A549 (cell line): ENCODE data around the gene ERBB2. TPM values are rescaled to one million over a fixed set of nuclear protein-coding genes. Genes with fewer than 3 reads are reported as not detected.
A peak's percentile ranks its signal among the peaks of the same experiment; 100 is the strongest.

Experiments
- ATAC-seq, 2 experiments: fragments of 200-7000 bp in 1 of 2; fragments of >200 bp in 1 of 2; cut with Nextera tagmentation in 1 of 2; cut with Tn5 transposase in 1 of 2; 3 replicates each; pipeline versions ENCODE4 v1.8.0 to v1.9.1; 2018 to 2020; ENCODE audit warnings: mild to moderate bottlenecking in 1 of 2, moderate library complexity in 1 of 2
- CTCF ChIA-PET: fragments of 300-600 bp; sonication (Branson Sonifier 250); formaldehyde crosslinking; extraction: SDS; loops from one replicate; lab custom pipeline; 2021; ENCODE audit warnings: antibody characterized with exemption, inconsistent platforms; lab: Yijun Ruan, JAX
- POLR2A ChIA-PET: fragments of 350-600 bp; formaldehyde crosslinking; extraction: SDS; loops from one replicate; lab custom pipeline; 2021; ENCODE audit warnings: antibody characterized with exemption, inconsistent platforms; lab: Yijun Ruan, JAX
- DNase-seq, 2 experiments: peaks; one replicate each; pipeline versions ENCODE4 v3.0.0 to v3.0.0-alpha.2; 2011 to 2016; ENCODE audit warnings: low read depth in 1 of 2, low spot score in 1 of 2
- FAIRE-seq: peaks from 2 replicates; lab custom pipeline; 2011; peaks lifted over from hg19 to GRCh38; lab: Jason Lieb, UNC
- H3K27ac ChIP-seq, 2 experiments: fragments of >200 bp; sonication (Bioruptor Twin); formaldehyde crosslinking; 3 replicates each; pipeline ENCODE4 v1.5.1; 2016 to 2017
- H3K4me1 ChIP-seq: fragments of >200 bp; sonication (Bioruptor Twin); formaldehyde crosslinking; 3 replicates; pipeline ENCODE4 v1.6.1; 2016
- H3K4me2 ChIP-seq: fragments of >200 bp; sonication (Bioruptor Twin); formaldehyde crosslinking; 3 replicates; pipeline ENCODE4 v1.6.1; 2016
- H3K4me3 ChIP-seq: fragments of >200 bp; sonication (Bioruptor Twin); formaldehyde crosslinking; 3 replicates; pipeline ENCODE4 v1.5.1; 2016
- H3K9me3 ChIP-seq: fragments of >200 bp; sonication (Bioruptor Twin); formaldehyde crosslinking; 3 replicates; pipeline ENCODE4 v1.6.1; 2016
- E2F6 ChIP-seq: IDR thresholded peaks from 2 replicates; pipeline ENCODE4 v1.6.1; 2012; ENCODE audit warnings: low read depth, borderline replicate concordance
- EHF ChIP-seq: fragments of 250-450 bp; sonication (Bioruptor Pico); IDR thresholded peaks from 2 replicates; pipeline ENCODE4 v1.5.0; 2020; ENCODE audit warnings: mild to moderate bottlenecking
- FOSB ChIP-seq: fragments of 250-450 bp; sonication (Bioruptor Pico); IDR thresholded peaks from 2 replicates; pipeline ENCODE4 v1.5.0; 2020; ENCODE audit warnings: mild to moderate bottlenecking, moderate library complexity
- FOXS1 ChIP-seq: fragments of 250-450 bp; sonication (Bioruptor Pico); IDR thresholded peaks from 2 replicates; pipeline ENCODE4 v1.5.0; 2020; ENCODE audit warnings: mild to moderate bottlenecking, moderate library complexity
- HOXA7 ChIP-seq: fragments of 250-450 bp; sonication (Bioruptor Pico); IDR thresholded peaks from 2 replicates; pipeline ENCODE4 v1.5.0; 2020; ENCODE audit warnings: mild to moderate bottlenecking, moderate library complexity
- KDM5A ChIP-seq: fragments of 200-600 bp; sonication (generic); IDR thresholded peaks from 2 replicates; pipeline ENCODE4 v1.6.1; 2016; ENCODE audit warnings: antibody characterized with exemption, mild to moderate bottlenecking
- MAFK ChIP-seq: fragments of 450-650 bp; IDR thresholded peaks from 2 replicates; pipeline ENCODE4 v1.6.1; 2014; ENCODE audit not compliant: partially characterized antibody
- MAZ ChIP-seq: fragments of 150-350 bp; IDR thresholded peaks from 2 replicates; pipeline ENCODE4 v1.6.1; 2014; ENCODE audit warnings: antibody characterized with exemption, low read depth, low read length, borderline replicate concordance
- POLR2AphosphoS2 ChIP-seq: conservative IDR thresholded peaks from 2 replicates; pipeline ENCODE4 v1.6.1; 2012; ENCODE audit warnings: low read length, improper control_type of control experiment, inconsistent platforms
- ZNF302 ChIP-seq: fragments of 250-450 bp; sonication (Bioruptor Pico); IDR thresholded peaks from 2 replicates; pipeline ENCODE4 v1.9.0; 2021; ENCODE audit warnings: inconsistent platforms, mild to moderate bottlenecking, moderate library complexity
- WGBS: methylation state at CpG from one replicate; pipeline ENCODE4 v1.1.6; 2017; ENCODE audit errors: missing lambda C conversion rate; 5-methylcytosine and 5-hydroxymethylcytosine counted together
- polyA plus RNA-seq, 4 experiments: library from polyadenylated mRNA; depleted of rRNA in 3 of 4; stranded (reverse); fragments of >200 nt; fragmentation: RNase III in 1 of 4; extraction: RNeasy Plus Mini Kit Qiagen cat#74134 plus additional on column Dnase treatment in 1 of 4; gene quantifications; 2 replicates in 3 of 4; 3 replicates in 1 of 4; pipeline ENCODE4 v1.2.3, GENCODE V29; 2011 to 2017
- TF ChIP-seq, protein P1 (sequence below): fragments of 450-650 bp; IDR thresholded peaks from 2 replicates; pipeline ENCODE4 v1.6.1; 2014; ENCODE audit warnings: antibody characterized with exemption

Gene ERBB2
- polyA plus RNA-seq, 2 of the 4 experiments (the other 2 are of a cell fraction): 22.4 to 32.0 TPM

GRCh38 chr17:39756380-39757079 lies 56.7 kb downstream of the ERBB2 start (continued):
- TF ChIP-seq E2F6: no peak
- TF ChIP-seq POLR2AphosphoS2: no peak
- TF ChIP-seq MAZ: no peak
- TF ChIP-seq HOXA7 (CRISPR knock-in tag): no peak
- TF ChIP-seq, all 56 proteins: peak for 0

DNA sequence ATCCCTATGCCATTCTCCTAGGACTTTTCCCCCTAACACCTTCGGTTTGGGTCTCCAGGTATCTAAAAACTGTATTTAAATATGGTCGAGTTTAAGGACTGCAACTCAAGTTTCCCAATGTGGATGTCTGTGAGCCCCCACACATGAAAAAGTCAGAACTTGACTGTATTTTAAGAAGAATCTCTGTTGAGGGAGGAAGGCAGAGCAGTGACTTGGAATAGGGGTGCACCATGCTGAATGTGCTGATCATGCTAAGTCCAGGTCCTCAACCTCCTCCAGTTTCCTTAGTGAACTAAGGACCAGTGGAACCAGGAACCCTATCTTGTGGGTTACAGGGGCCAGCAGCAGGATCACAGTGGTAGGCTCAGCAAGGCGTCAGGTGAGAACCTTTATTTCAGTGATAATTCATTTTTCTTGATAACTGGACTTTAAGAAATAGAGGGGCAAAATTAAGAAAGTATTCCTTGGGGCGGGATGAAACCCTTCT lies 57.4 kb downstream of the ERBB2 start:
- ATAC-seq: no peak
- TF ChIP-seq MAFK (peak; percentile 25), FOXS1 (CRISPR knock-in tag) (no peak)
- TF ChIP-seq, all 56 proteins: peak for 1
- ChIA-PET CTCF (interaction anchor here (4.6 to 15.6 kb wide), 3 partner anchors 27 to 210 kb away, joined by 22 to 171 read pairs (median 23); partner anchors contain the start of gene MIEN1), POLR2A (no interaction called here)
- H3K9me3 ChIP-seq: no peaks in the 10 kb centered on the region
- FAIRE-seq (no peak), DNase-seq (no peak)
- WGBS: 62% methylated on average over 4 of the region's 4 CpGs
- H3K4me2 ChIP-seq: no peak overlapping the region
- no peak overlapping the region for H3K4me3 ChIP-seq
- H3K4me1 ChIP-seq: peaks cover 5% of the 10 kb centered on the region; the same call in 2 of the 3 replicates
- no peak overlapping the region for H3K27ac ChIP-seq

- H3K9me3 ChIP-seq: no peaks in the 10 kb centered on the region
- DNase-seq (no peak), FAIRE-seq (no peak), ATAC-seq (no peak)
- 57% methylated on average over 12 of the region's 12 CpGs for WGBS
- no peak overlapping the region for H3K4me3 ChIP-seq
- H3K4me2 ChIP-seq: no peak overlapping the region
- POLR2A ChIA-PET: no interaction called here
- CTCF ChIA-PET: interaction anchor here (1.2 to 4.9 kb wide), 7 partner anchors 9 to 136 kb away, joined by 3 to 22 read pairs (median 7); partner anchors contain the start of gene MIEN1
- no peak for TF ChIP-seq KDM5A
- no peak for TF ChIP-seq FOSB (CRISPR knock-in tag)
- TF ChIP-seq, protein P1, sequence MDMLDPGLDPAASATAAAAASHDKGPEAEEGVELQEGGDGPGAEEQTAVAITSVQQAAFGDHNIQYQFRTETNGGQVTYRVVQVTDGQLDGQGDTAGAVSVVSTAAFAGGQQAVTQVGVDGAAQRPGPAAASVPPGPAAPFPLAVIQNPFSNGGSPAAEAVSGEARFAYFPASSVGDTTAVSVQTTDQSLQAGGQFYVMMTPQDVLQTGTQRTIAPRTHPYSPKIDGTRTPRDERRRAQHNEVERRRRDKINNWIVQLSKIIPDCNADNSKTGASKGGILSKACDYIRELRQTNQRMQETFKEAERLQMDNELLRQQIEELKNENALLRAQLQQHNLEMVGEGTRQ: no peak
- no peak for TF ChIP-seq EHF (CRISPR knock-in tag)
- no peak overlapping the region for H3K27ac ChIP-seq
- peaks cover 5% of the 10 kb centered on the region; the same call in 2 of the 3 replicates for H3K4me1 ChIP-seq
Measured at GRCh38 chr17:39757931-39758873, 58.3 kb downstream of the ERBB2 start.

GRCh38 chr17:39759204-39759603 lies 59.3 kb downstream of the ERBB2 start:
- ChIA-PET POLR2A (no interaction called here), CTCF (interaction anchor here (0.9 to 4.9 kb wide), 10 partner anchors 10 to 137 kb away, joined by 3 to 22 read pairs (median 4); partner anchors contain the start of gene MIEN1)
- no peak overlapping the region for H3K4me2 ChIP-seq
- DNase-seq (no peak), ATAC-seq (no peak), FAIRE-seq (no peak)
- H3K9me3 ChIP-seq: no peaks in the 10 kb centered on the region
- H3K4me3 ChIP-seq: no peak overlapping the region
- no peak overlapping the region for H3K27ac ChIP-seq
- TF ChIP-seq ZNF302 (CRISPR knock-in tag): no peak
- WGBS: 67% methylated on average over 5 of the region's 5 CpGs
- no peaks in the 10 kb centered on the region for H3K4me1 ChIP-seq
